Fibroblast of skin of abdomen (primary cell): ENCODE results near the gene ZNF627.
"Not testable (repeated sequence)": the region's sequence is repeated elsewhere in the genome, so short reads cannot be mapped to it uniquely, and the experiment has no call there.

Experiments used
- DNase-seq: peaks from one replicate; pipeline ENCODE4 v3.0.0-alpha.2; 2013

ZNF627 gene

GRCh38 chr19:11633223-11633622 is 35.9 kb downstream of the ZNF627 start:
- DNase-seq, result no peak

GRCh38 chr19:11634018-11634662 is 36.9 kb downstream of the ZNF627 start:
- DNase-seq, result not testable (repeated sequence)

GRCh38 chr19:11639245-11639601 is 41.9 kb downstream of the ZNF627 start:
- no peak for DNase-seq

GRCh38 chr19:11639602-11640471 is 42.6 kb downstream of the ZNF627 start:
- peak; percentile 87 for DNase-seq

GRCh38 chr19:11641244-11641643 is 44.0 kb downstream of the ZNF627 start:
- DNase-seq, result no peak

GRCh38 chr19:11642902-11643301 is 45.6 kb downstream of the ZNF627 start:
- DNase-seq, result no peak

GRCh38 chr19:11649941-11650340 is 52.7 kb downstream of the ZNF627 start:
- peak; percentile 10 for DNase-seq

- DNase-seq, result no peak
Measured at GRCh38 chr19:11651062-11651461, 53.8 kb downstream of the ZNF627 start.

GRCh38 chr19:11652056-11652455 is 54.8 kb downstream of the ZNF627 start:
- no peak for DNase-seq

- no peak for DNase-seq
Measured at GRCh38 chr19:11652492-11652891, 55.2 kb downstream of the ZNF627 start.

GRCh38 chr19:11656535-11656934 is 59.3 kb downstream of the ZNF627 start:
- no peak for DNase-seq

- DNase-seq, result no peak
Measured at GRCh38 chr19:11657307-11657706, 60.0 kb downstream of the ZNF627 start.

GRCh38 chr19:11658970-11659369 is 61.7 kb downstream of the ZNF627 start:
- DNase-seq, result no peak

GRCh38 chr19:11659612-11660011 is 62.3 kb downstream of the ZNF627 start:
- DNase-seq, result no peak

GRCh38 chr19:11662278-11662677 is 65.0 kb downstream of the ZNF627 start:
- no peak for DNase-seq

- DNase-seq, result no peak
Measured at GRCh38 chr19:11663181-11663591, 65.9 kb downstream of the ZNF627 start.
